Fibroblast of mammary gland (primary cell): ENCODE data around the gene C1orf56.

Source experiments
- DNase-seq: peaks from one replicate; pipeline ENCODE4 v3.0.0-alpha.2; 2010; ENCODE audit warnings: low read depth
- H3K4me3 ChIP-seq: 2 replicates; pipeline ENCODE4 v1.5.1; 2011; ENCODE audit warnings: low read depth, mild to moderate bottlenecking, low read length, moderate library complexity; ENCODE audit not compliant: control insufficient read depth
- CTCF ChIP-seq: conservative IDR thresholded peaks from 2 replicates; pipeline ENCODE4 v1.5.1; 2011; ENCODE audit warnings: low read depth, low read length, inconsistent platforms; ENCODE audit not compliant: control insufficient read depth, insufficient read depth

C1orf56 gene

GRCh38 chr1:151054971-151055547, 7.5 kb downstream of the C1orf56 start:
- TF ChIP-seq CTCF, result no peak
- no peak overlapping the region for H3K4me3 ChIP-seq
- DNase-seq, result no peak

GRCh38 chr1:151055581-151055980, 8.0 kb downstream of the C1orf56 start:
- no peak overlapping the region for H3K4me3 ChIP-seq
- no peak for DNase-seq
- TF ChIP-seq CTCF, result no peak

- no peak overlapping the region for H3K4me3 ChIP-seq
- TF ChIP-seq CTCF, result no peak
- DNase-seq, result no peak
Observed at GRCh38 chr1:151056149-151056548, 8.6 kb downstream of the C1orf56 start.

GRCh38 chr1:151058692-151059091, 11.1 kb downstream of the C1orf56 start:
- no peak for TF ChIP-seq CTCF
- H3K4me3 ChIP-seq, result peak overlapping the region; percentile 97
- DNase-seq, result no peak

GRCh38 chr1:151059109-151060006, 11.8 kb downstream of the C1orf56 start, which contains the start of gene CDC42SE1:
Gene CDC42SE1, minus strand, starts transcription at chr1:151059622. Its CDS starts 3,892 bp downstream, at chr1:151055730.
- DNase-seq, result peak; percentile 73
- H3K4me3 ChIP-seq, result peak within 1 kb of the TSS; percentile 97

GRCh38 chr1:151060007-151060656, 12.6 kb downstream of the C1orf56 start, which contains the start of gene MLLT11:
Gene MLLT11, plus strand, starts transcription at chr1:151060397. Its CDS starts 6,828 bp downstream, at chr1:151067225.
- TF ChIP-seq CTCF, result no peak
- DNase-seq, result peak; percentile 70
- peak within 1 kb of the TSS; percentile 97 for H3K4me3 ChIP-seq

More at GRCh38 chr1:151059109-151060006, 11.8 kb downstream of the C1orf56 start, which contains the start of gene CDC42SE1:
- peak; percentile 54 for TF ChIP-seq CTCF
